GM13976 (cell line): Measurements from ENCODE around the gene TXLNG.

Source experiments
- DNase-seq: peaks from one replicate; pipeline ENCODE4 v3.0.0; 2012; ENCODE audit warnings: low spot score
- CTCF ChIP-seq: IDR thresholded peaks from 2 replicates; pipeline ENCODE4 v1.5.1; 2012; ENCODE audit warnings: borderline replicate concordance, mild to moderate bottlenecking; ENCODE audit not compliant: insufficient read depth; ENCODE audit errors: extremely low read depth, missing control alignments, control extremely low read depth
- in situ Hi-C: fragments of 300-500 bp; cut with MboI; formaldehyde crosslinking; loops from one replicate; pipeline ENCODE4 v1.12.0; 2022; ENCODE audit warnings: low sequenced_read_pairs, mixed read lengths, inconsistent platforms; ENCODE audit not compliant: unreplicated experiment

The TXLNG gene

GRCh38 chrX:16834806-16835205 is 48.5 kb downstream of the TXLNG start:
- DNase-seq, result no peak
- in situ Hi-C loops, result no loop called here
- no peak for TF ChIP-seq CTCF

GRCh38 chrX:16836371-16836770 is 50.1 kb downstream of the TXLNG start:
- in situ Hi-C loops, result no loop called here
- peak; percentile 38 for TF ChIP-seq CTCF
- DNase-seq, result peak; percentile 12

GRCh38 chrX:16838202-16839066 is 52.2 kb downstream of the TXLNG start:
- TF ChIP-seq CTCF, result no peak
- no peak for DNase-seq
- in situ Hi-C loops, result no loop called here

GRCh38 chrX:16839219-16839851 is 53.1 kb downstream of the TXLNG start:
- no peak for TF ChIP-seq CTCF
- in situ Hi-C loops, result no loop called here
- no peak for DNase-seq

- TF ChIP-seq CTCF, result no peak
- in situ Hi-C loops, result no loop called here
- DNase-seq, result no peak
Measured at GRCh38 chrX:16839852-16840460, 53.7 kb downstream of the TXLNG start.

GRCh38 chrX:16842684-16843083 is 56.4 kb downstream of the TXLNG start:
- DNase-seq, result no peak
- in situ Hi-C loops, result no loop called here
- TF ChIP-seq CTCF, result no peak
